Glutamatergic neuron (in vitro differentiated cells): ENCODE measurements around the gene NAA11. TPM values are rescaled to one million over a fixed set of nuclear protein-coding genes. Genes with fewer than 3 reads are reported as not detected.
"Not testable (repeated sequence)": the region's sequence is repeated elsewhere in the genome, so short reads cannot be mapped to it uniquely, and the experiment has no call there.

Experiments used
- DNase-seq: peaks from one replicate; pipeline ENCODE4 v3.0.0; 2022
- H3K27ac Mint-ChIP-seq: one replicate; pipeline ENCODE4 v1.8.0; 2020; ENCODE audit warnings: mild to moderate bottlenecking, mixed read lengths, inconsistent platforms; ENCODE audit not compliant: unreplicated experiment
- H3K27me3 Mint-ChIP-seq: one replicate; pipeline ENCODE4 v1.8.0; 2020; ENCODE audit warnings: mild to moderate bottlenecking, moderate library complexity, mixed read lengths, inconsistent platforms; ENCODE audit not compliant: unreplicated experiment
- H3K36me3 Mint-ChIP-seq: one replicate; pipeline ENCODE4 v1.8.0; 2020; ENCODE audit warnings: mild to moderate bottlenecking, mixed read lengths, inconsistent platforms; ENCODE audit not compliant: unreplicated experiment
- H3K4me1 Mint-ChIP-seq: one replicate; pipeline ENCODE4 v1.8.0; 2020; ENCODE audit warnings: mild to moderate bottlenecking, low read depth, mixed read lengths, inconsistent platforms; ENCODE audit not compliant: unreplicated experiment
- H3K4me3 Mint-ChIP-seq: one replicate; pipeline ENCODE4 v1.8.0; 2020; ENCODE audit warnings: mild to moderate bottlenecking, mixed read lengths, inconsistent platforms; ENCODE audit not compliant: unreplicated experiment
- H3K9me3 Mint-ChIP-seq: one replicate; pipeline ENCODE4 v1.8.0; 2020; ENCODE audit warnings: mild to moderate bottlenecking, moderate library complexity, mixed read lengths, inconsistent platforms; ENCODE audit not compliant: unreplicated experiment
- CTCF ChIP-seq: fragments of 200-600 bp; sonication (generic); IDR thresholded peaks from one replicate; pipeline ENCODE4 v1.5.0; 2021; ENCODE audit not compliant: partially characterized antibody, unreplicated experiment
- total RNA-seq: library from RNA; stranded (reverse); fragmentation: NEBNext Ultra II Directional; extraction: Animal tissue kit (Norgen Biotek cat#: 25700); gene quantifications from one replicate; pipeline ENCODE4 v1.2.1, GENCODE V29; 2021; ENCODE audit not compliant: unreplicated experiment

The NAA11 gene
- total RNA-seq, 1 donor from 2014 or later, result not detected

DNA sequence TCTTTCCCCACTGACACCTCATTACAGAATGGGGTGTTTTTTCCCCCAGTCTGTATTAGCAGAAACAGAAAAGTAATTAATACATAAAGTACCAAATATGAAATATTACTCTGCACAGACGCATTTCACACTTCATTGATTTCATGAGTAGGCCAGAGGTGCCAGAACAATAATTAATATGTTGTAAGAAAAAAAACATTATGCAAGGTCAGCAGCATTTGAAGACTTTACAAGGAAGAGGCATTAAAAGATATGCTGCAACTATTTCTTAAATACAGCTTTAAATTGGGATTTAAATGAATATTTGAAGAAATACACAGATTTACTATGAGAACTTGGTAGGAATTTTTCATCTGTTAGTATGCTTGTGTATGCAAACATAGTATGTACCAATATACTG is 37.7 kb downstream of the NAA11 start:
- peaks cover 3% of the 10 kb centered on the region for H3K27me3 Mint-ChIP-seq
- peaks cover 14% of the 10 kb centered on the region for H3K4me1 Mint-ChIP-seq
- H3K4me3 Mint-ChIP-seq, result no peak overlapping the region
- peaks cover 2% of the 10 kb centered on the region for H3K9me3 Mint-ChIP-seq
- no peak for DNase-seq
- no peak for TF ChIP-seq CTCF
- H3K27ac Mint-ChIP-seq, result no peak overlapping the region
- H3K36me3 Mint-ChIP-seq, result no peaks in the 10 kb centered on the region

GRCh38 chr4:79287718-79288117 is 38.1 kb downstream of the NAA11 start:
- Mint-ChIP-seq H3K27ac (peak overlapping the region; percentile 39), H3K9me3 (peaks cover 2% of the 10 kb centered on the region), H3K4me1 (peaks cover 14% of the 10 kb centered on the region), H3K27me3 (peaks cover 3% of the 10 kb centered on the region), H3K4me3 (no peak overlapping the region), H3K36me3 (no peaks in the 10 kb centered on the region)
- no peak for DNase-seq
- TF ChIP-seq CTCF, result no peak

- peaks cover 14% of the 10 kb centered on the region for H3K4me1 Mint-ChIP-seq
- peaks cover 2% of the 10 kb centered on the region for H3K9me3 Mint-ChIP-seq
- peaks cover 3% of the 10 kb centered on the region for H3K27me3 Mint-ChIP-seq
- no peak overlapping the region for H3K4me3 Mint-ChIP-seq
- no peaks in the 10 kb centered on the region for H3K36me3 Mint-ChIP-seq
- no peak for TF ChIP-seq CTCF
- no peak for DNase-seq
- H3K27ac Mint-ChIP-seq, result no peak overlapping the region
Observed at GRCh38 chr4:79287076-79287475, 38.8 kb downstream of the NAA11 start.

GRCh38 chr4:79281566-79282359 is 44.1 kb downstream of the NAA11 start:
- Mint-ChIP-seq H3K27me3 (peaks cover 1% of the 10 kb centered on the region), H3K4me3 (no peak overlapping the region), H3K9me3 (no peaks in the 10 kb centered on the region), H3K36me3 (no peaks in the 10 kb centered on the region), H3K27ac (no peak overlapping the region), H3K4me1 (peaks cover 2% of the 10 kb centered on the region)
- no peak for TF ChIP-seq CTCF
- no peak for DNase-seq

- not testable (repeated sequence) for DNase-seq, H3K27ac Mint-ChIP-seq, H3K9me3 Mint-ChIP-seq, H3K4me1 Mint-ChIP-seq, H3K4me3 Mint-ChIP-seq, H3K36me3 Mint-ChIP-seq, H3K27me3 Mint-ChIP-seq
Observed at GRCh38 chr4:79277467-79277866, 48.4 kb downstream of the NAA11 start.
